CD14-positive monocyte (primary cell): ENCODE measurements around the gene AGBL5. TPM values are rescaled to one million over a fixed set of nuclear protein-coding genes. Genes with fewer than 3 reads are reported as not detected.

Experiments used
- DNase-seq, 3 donors: peaks; one replicate each; pipeline ENCODE4 v3.0.0-alpha.2; 2011 to 2022
- H2AFZ ChIP-seq: 2 replicates; pipeline ENCODE4 v1.6.0; 2012; ENCODE audit warnings: mild to moderate bottlenecking, low read depth, low read length, inconsistent platforms; ENCODE audit not compliant: insufficient read depth, poor library complexity, severe bottlenecking
- H3K27ac ChIP-seq, 2 donors: 1 replicate in 1 of 2; 2 replicates in 1 of 2; pipeline ENCODE4 v1.5.1; 2012 to 2013; ENCODE audit warnings: low read length in 2 of 2, control low read depth in 1 of 2, inconsistent platforms in 1 of 2, low read depth in 1 of 2, mild to moderate bottlenecking in 1 of 2
- H3K27me3 ChIP-seq, 2 donors: one replicate each; pipeline versions ENCODE4 v1.6.0 to v1.6.1; 2011 to 2013; ENCODE audit warnings: low read length in 2 of 2; ENCODE audit not compliant: control insufficient read depth in 2 of 2, insufficient read depth in 2 of 2
- H3K36me3 ChIP-seq, 2 donors: replicated peaks in 1 of 2; 1 replicate in 1 of 2; 2 replicates in 1 of 2; pipeline versions ENCODE4 v1.5.1 to v1.6.1; 2012 to 2013; ENCODE audit warnings: low read length in 2 of 2, control low read depth in 1 of 2, inconsistent platforms in 1 of 2, mild to moderate bottlenecking in 1 of 2; ENCODE audit not compliant: insufficient read depth in 2 of 2, control insufficient read depth in 1 of 2
- H3K4me1 ChIP-seq, 2 donors: 1 replicate in 1 of 2; 2 replicates in 1 of 2; pipeline versions ENCODE4 v1.5.1 to v1.6.1; 2012 to 2013; ENCODE audit warnings: low read length in 2 of 2, control low read depth in 1 of 2, inconsistent platforms in 1 of 2, mild to moderate bottlenecking in 1 of 2, moderate library complexity in 1 of 2; ENCODE audit not compliant: insufficient read depth in 2 of 2, control insufficient read depth in 1 of 2
- H3K4me2 ChIP-seq: replicated peaks from 2 replicates; pipeline ENCODE3; 2012; ENCODE audit warnings: low read length, moderate library complexity, mild to moderate bottlenecking; ENCODE audit not compliant: poor library complexity, severe bottlenecking; ENCODE audit errors: extremely low read depth
- H3K4me3 ChIP-seq, 3 experiments: fragments of 200-600 bp in 1 of 3; sonication (generic) in 1 of 3; replicated peaks in 1 of 3; 1 replicate in 2 of 3; 2 replicates in 1 of 3; pipeline ENCODE4 v1.5.1; 2011 to 2013; ENCODE audit warnings: low read length in 3 of 3, mild to moderate bottlenecking in 3 of 3, control low read depth in 2 of 3, low read depth in 2 of 3, inconsistent platforms in 1 of 3, moderate library complexity in 1 of 3
- H3K79me2 ChIP-seq: 2 replicates; pipeline ENCODE4 v1.6.0; 2012; ENCODE audit warnings: mild to moderate bottlenecking, control low read depth, inconsistent platforms, low read length, moderate library complexity; ENCODE audit not compliant: insufficient read depth
- H3K9ac ChIP-seq: 2 replicates; pipeline ENCODE4 v1.6.0; 2017; ENCODE audit warnings: low read length, mild to moderate bottlenecking; ENCODE audit not compliant: insufficient read depth, poor library complexity, severe bottlenecking
- H3K9me3 ChIP-seq, 2 donors: replicated peaks in 1 of 2; 1 replicate in 1 of 2; 2 replicates in 1 of 2; pipeline versions ENCODE4 v1.5.1 to v1.6.1; 2012 to 2013; ENCODE audit warnings: low read length in 2 of 2, control low read depth in 1 of 2; ENCODE audit not compliant: control insufficient read depth in 1 of 2, insufficient read depth in 1 of 2
- H4K20me1 ChIP-seq: 2 replicates; pipeline ENCODE4 v1.6.0; 2012; ENCODE audit warnings: mild to moderate bottlenecking, low read length, control low read depth, moderate library complexity; ENCODE audit not compliant: insufficient read depth
- H3K27ac Mint-ChIP-seq, 7 donors: one replicate each; pipeline ENCODE4 v1.8.0; 2020; ENCODE audit warnings: mild to moderate bottlenecking in 7 of 7, mixed read lengths in 7 of 7, moderate library complexity in 6 of 7, inconsistent platforms in 2 of 7
- H3K27me3 Mint-ChIP-seq, 3 donors: one replicate each; pipeline ENCODE4 v1.8.0; 2021 to 2022; ENCODE audit warnings: low read depth in 3 of 3, mild to moderate bottlenecking in 3 of 3, mixed read lengths in 3 of 3, moderate library complexity in 3 of 3, inconsistent platforms in 1 of 3
- H3K36me3 Mint-ChIP-seq, 2 donors: one replicate each; pipeline ENCODE4 v1.8.0; 2020; ENCODE audit warnings: mixed read lengths in 2 of 2, inconsistent platforms in 1 of 2, mild to moderate bottlenecking in 1 of 2
- H3K4me1 Mint-ChIP-seq: one replicate; pipeline ENCODE4 v1.8.0; 2020; ENCODE audit warnings: mild to moderate bottlenecking, mixed read lengths
- H3K4me3 Mint-ChIP-seq, 2 donors: one replicate each; pipeline ENCODE4 v1.8.0; 2020; ENCODE audit warnings: mild to moderate bottlenecking in 2 of 2, mixed read lengths in 2 of 2, moderate library complexity in 1 of 2
- H3K9me3 Mint-ChIP-seq, 7 donors: one replicate each; pipeline ENCODE4 v1.8.0; 2020 to 2022; ENCODE audit warnings: mixed read lengths in 7 of 7, mild to moderate bottlenecking in 6 of 7, moderate library complexity in 6 of 7, inconsistent platforms in 2 of 7
- CTCF ChIP-seq: fragments of 200-600 bp; IDR thresholded peaks from one replicate; pipeline ENCODE4 v1.8.0; 2022; ENCODE audit warnings: antibody characterized with exemption, mild to moderate bottlenecking
- WGBS: methylation state at CpG from one replicate; pipeline ENCODE4 v1.1.5; 2013; ENCODE audit warnings: missing lambda C conversion rate; ENCODE audit not compliant: insufficient coverage; 5-methylcytosine and 5-hydroxymethylcytosine counted together
- intact Hi-C, 2 donors: fragments of 100-400 bp; cut with micrococcal nuclease; formaldehyde crosslinking; loops; one replicate each; pipeline versions ENCODE4 v1.15.0 to v1.15.1; 2023
- polyA plus RNA-seq, 3 donors: library from polyadenylated mRNA; depleted of rRNA in 1 of 3; unstranded in 2 of 3; stranded (reverse) in 1 of 3; fragments of 300-500 nt in 2 of 3; fragments of >200 nt in 1 of 3; fragmentation: Illumina TruSeq in 2 of 3; gene quantifications; 1 replicate in 2 of 3; 2 replicates in 1 of 3; pipeline ENCODE4 v1.2.3, GENCODE V29; 2012 to 2021

The AGBL5 gene
- polyA plus RNA-seq, 3 donors = 4.4 to 4.8 (median 4.6) TPM

GRCh38 chr2:27014771-27015433 lies 36.6 kb upstream of the AGBL5 start:
- Histone ChIP-seq H3K79me2 (no peaks in the 10 kb centered on the region), H3K9ac (no peak overlapping the region), H3K4me2 (no peak overlapping the region), H3K27ac (no peak overlapping the region), H4K20me1 (no peaks in the 10 kb centered on the region), H3K36me3 (no peaks in the 10 kb centered on the region), H3K27me3 (no peaks in the 10 kb centered on the region), H3K4me1 (peaks cover 8 to 10% of the 10 kb centered on the region in 2 donors), H2AFZ (no peak overlapping the region), H3K4me3 (no peak overlapping the region), H3K9me3 (no peaks in the 10 kb centered on the region)
- peaks cover 0 to 2% of the 10 kb centered on the region in 2 donors for H3K36me3 Mint-ChIP-seq
- peak overlapping the region in 2 of 7 donors; percentile 25 to 42 for H3K27ac Mint-ChIP-seq
- WGBS = 92% methylated on average over 6 of the region's 8 CpGs
- no peak for TF ChIP-seq CTCF
- no peak overlapping the region for H3K4me3 Mint-ChIP-seq
- intact Hi-C loops = loop anchor here in 1 of 2 donors (5.0 kb wide), 1 partner anchor 168 kb away; the partner anchor contains the start of gene DPYSL5
- H3K4me1 Mint-ChIP-seq = peaks cover 20% of the 10 kb centered on the region
- DNase-seq = no peak
- H3K27me3 Mint-ChIP-seq = peaks cover 3 to 8% (median 4%) of the 10 kb centered on the region in 3 donors
- no peaks in the 10 kb centered on the region for H3K9me3 Mint-ChIP-seq

- Histone ChIP-seq H4K20me1 (no peaks in the 10 kb centered on the region), H3K36me3 (no peaks in the 10 kb centered on the region), H3K4me1 (peaks cover 0 to 4% of the 10 kb centered on the region in 2 donors), H3K79me2 (no peaks in the 10 kb centered on the region), H3K4me3 (no peak overlapping the region), H3K9me3 (no peaks in the 10 kb centered on the region), H3K27ac (no peak overlapping the region), H3K27me3 (no peaks in the 10 kb centered on the region), H3K9ac (no peak overlapping the region), H3K4me2 (no peak overlapping the region), H2AFZ (no peak overlapping the region)
- H3K9me3 Mint-ChIP-seq = peaks cover 0 to 2% (median 0%) of the 10 kb centered on the region in 7 donors
- intact Hi-C loops = loop anchor here (2.0 to 5.0 kb wide), 3 partner anchors 54 to 170 kb away; partner anchors contain the start of gene DPYSL5 (in 1 of the 2)
- H3K27me3 Mint-ChIP-seq = peaks cover 5 to 8% (median 5%) of the 10 kb centered on the region in 3 donors
- H3K4me1 Mint-ChIP-seq = peaks cover 6% of the 10 kb centered on the region
- H3K4me3 Mint-ChIP-seq = no peak overlapping the region
- 0% methylated on average over 1 of the region's 3 CpGs for WGBS
- peaks cover 0 to 2% of the 10 kb centered on the region in 2 donors for H3K36me3 Mint-ChIP-seq
- peak; percentile 15 to 47 (median 46) for DNase-seq
- peak; percentile 84 for TF ChIP-seq CTCF
- no peak overlapping the region for H3K27ac Mint-ChIP-seq
Measured at GRCh38 chr2:27016801-27017325, 34.6 kb upstream of the AGBL5 start.
